ENCODE results near the gene EPS8L3.

- no peak for TF ChIP-seq EZH2phosphoT487 (IDR thresholded peaks at IDR 0.05; ENCODE audit: insufficient read depth, low read depth)
- TF ChIP-seq EZH2 (IDR thresholded peaks at IDR 0.05; ENCODE audit: insufficient read depth, poor library complexity, severe bottlenecking): no peak
These were observed 47.1 kb downstream of the EPS8L3 start for GRCh38 chr1:109716570-109717090.

Data from GM23248 (cell line).